ENCODE measurements around the gene ANKRD13A.

Gene ANKRD13A

DNA sequence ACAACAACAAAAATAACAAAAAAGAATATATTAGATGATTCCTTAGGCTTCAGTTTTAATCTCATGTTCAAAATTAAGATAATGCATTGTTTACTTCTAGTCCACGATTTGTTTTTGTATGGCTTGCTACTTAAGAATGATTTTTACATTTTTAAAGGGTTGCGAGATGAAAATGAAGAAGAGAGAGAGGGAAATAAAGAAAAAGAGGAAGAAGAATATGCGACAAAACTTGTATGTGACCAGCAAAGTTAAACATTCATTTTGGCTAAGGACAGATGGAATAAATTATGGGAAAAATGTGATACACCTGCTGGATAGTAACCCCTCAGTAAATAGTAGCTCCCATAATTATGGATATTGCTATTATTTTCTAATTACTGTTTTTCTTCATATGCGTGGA lies 1.8 kb upstream of the ANKRD13A start:
- no peak for DNase-seq (ENCODE audit: low read depth)
- TF ChIP-seq, protein P1, sequence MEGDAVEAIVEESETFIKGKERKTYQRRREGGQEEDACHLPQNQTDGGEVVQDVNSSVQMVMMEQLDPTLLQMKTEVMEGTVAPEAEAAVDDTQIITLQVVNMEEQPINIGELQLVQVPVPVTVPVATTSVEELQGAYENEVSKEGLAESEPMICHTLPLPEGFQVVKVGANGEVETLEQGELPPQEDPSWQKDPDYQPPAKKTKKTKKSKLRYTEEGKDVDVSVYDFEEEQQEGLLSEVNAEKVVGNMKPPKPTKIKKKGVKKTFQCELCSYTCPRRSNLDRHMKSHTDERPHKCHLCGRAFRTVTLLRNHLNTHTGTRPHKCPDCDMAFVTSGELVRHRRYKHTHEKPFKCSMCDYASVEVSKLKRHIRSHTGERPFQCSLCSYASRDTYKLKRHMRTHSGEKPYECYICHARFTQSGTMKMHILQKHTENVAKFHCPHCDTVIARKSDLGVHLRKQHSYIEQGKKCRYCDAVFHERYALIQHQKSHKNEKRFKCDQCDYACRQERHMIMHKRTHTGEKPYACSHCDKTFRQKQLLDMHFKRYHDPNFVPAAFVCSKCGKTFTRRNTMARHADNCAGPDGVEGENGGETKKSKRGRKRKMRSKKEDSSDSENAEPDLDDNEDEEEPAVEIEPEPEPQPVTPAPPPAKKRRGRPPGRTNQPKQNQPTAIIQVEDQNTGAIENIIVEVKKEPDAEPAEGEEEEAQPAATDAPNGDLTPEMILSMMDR (IDR thresholded peaks at IDR 0.05; ENCODE audit: low read depth, low read length, missing control alignments): no peak
- H3K4me3 ChIP-seq (ENCODE audit: low read depth, low read length): no peak overlapping the region

DNA sequence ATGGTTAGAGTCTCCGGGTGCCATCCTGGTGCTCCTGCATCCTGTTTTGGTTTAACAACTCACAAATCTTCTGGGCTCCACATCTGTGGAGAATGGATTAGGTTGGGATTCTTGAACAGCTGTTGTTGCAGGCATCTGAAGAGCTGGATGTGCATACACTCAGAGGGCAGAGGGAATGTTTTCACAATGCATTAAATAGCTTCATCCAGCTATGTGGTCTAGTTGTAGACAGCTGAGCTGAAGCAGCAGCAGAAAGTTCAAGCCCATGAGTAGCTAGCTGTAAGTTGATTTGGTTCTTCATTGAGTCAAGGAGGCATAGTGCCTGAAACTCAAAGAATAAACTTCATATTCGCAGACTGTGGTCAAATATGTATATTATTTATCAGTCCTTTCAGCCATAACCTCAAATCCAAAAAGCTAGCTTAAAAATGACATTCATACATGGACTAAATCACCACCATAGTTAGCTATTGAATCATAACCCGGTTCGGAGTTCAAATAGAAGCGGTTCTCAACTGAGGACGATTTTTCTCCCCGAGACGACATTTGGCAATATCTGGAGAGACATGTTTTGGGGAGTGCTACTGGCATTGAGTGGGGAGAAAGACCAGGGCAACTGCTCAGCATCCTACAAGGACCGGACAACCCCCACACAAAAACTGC lies 858 bp upstream of the ANKRD13A start:
- peak overlapping the region; percentile 81 for H3K4me3 ChIP-seq (ENCODE audit: low read depth, low read length)
- no peak for DNase-seq (ENCODE audit: low read depth)
- TF ChIP-seq, protein P1 (IDR thresholded peaks at IDR 0.05; ENCODE audit: low read depth, low read length, missing control alignments): no peak

DNA sequence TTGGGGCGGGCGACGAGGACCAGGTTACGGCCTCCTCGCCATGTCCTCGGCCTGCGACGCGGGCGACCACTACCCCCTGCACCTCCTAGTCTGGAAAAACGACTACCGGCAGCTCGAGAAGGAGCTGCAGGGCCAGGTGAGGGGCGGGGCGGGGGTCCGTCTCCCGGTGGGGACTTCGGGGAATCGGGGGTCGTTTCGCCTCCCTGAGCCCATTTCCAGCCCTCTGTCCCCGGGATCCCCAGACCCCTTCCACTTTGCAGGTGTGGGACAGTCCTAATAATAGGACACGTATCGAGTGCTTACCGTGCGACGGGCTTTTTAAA lies 380 bp downstream of the ANKRD13A start:
- DNase-seq (ENCODE audit: low read depth): no peak
- peak overlapping the region; percentile 81 for H3K4me3 ChIP-seq (ENCODE audit: low read depth, low read length)
- TF ChIP-seq, protein P1 (IDR thresholded peaks at IDR 0.05; ENCODE audit: low read depth, low read length, missing control alignments): no peak

DNA sequence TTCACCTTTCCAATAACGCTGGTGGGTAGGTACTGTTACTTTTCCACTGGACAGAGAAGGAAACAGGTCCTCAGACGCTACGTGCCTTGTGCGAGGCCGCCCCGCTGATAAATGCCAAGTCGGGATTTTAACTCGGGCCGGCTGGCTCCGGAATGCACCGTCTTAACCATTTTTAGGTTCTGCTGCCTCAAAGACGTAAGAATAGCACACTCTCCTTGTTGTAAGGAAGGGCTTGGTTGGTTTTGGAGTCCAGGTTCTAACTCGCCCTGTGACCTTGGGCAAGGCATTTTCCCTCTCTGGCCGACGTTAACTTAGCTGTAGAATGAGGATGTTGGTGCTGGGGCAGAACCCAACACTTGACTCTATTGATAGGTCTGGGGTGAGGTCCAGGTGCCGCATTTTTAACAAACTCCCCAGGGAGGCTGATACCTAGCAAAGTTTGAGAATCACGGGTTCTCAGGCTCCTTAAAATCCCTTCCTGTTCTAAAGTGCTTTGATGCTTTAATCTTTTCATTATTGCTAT lies 814 bp downstream of the ANKRD13A start:
- peak overlapping the region; percentile 81 for H3K4me3 ChIP-seq (ENCODE audit: low read depth, low read length)
- DNase-seq (ENCODE audit: low read depth): no peak
- TF ChIP-seq, protein P1 (IDR thresholded peaks at IDR 0.05; ENCODE audit: low read depth, low read length, missing control alignments): no peak

DNA sequence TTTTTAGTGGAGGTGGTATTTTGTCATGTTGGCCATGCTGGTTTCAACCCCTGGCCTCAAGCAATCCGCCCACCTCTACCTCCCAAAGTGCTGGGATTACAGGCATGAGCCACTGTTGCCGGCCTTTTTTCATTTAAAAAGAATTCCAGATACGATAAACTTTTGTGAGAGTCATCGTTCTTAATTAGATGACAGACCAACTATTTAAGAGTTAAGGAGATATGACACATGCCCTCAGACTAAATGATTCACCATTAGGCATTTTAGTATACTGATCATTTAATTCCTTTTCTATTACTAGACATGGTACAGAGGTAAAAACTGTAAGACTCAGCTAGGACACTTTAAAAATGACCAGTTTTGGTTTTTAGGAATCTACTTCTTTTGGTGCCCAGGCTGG lies 2.4 kb downstream of the ANKRD13A start:
- H3K4me3 ChIP-seq (ENCODE audit: low read depth, low read length): peak overlapping the region; percentile 81; the same call in 1 of the 2 replicates
- no peak for DNase-seq (ENCODE audit: low read depth)
- TF ChIP-seq, protein P1 (IDR thresholded peaks at IDR 0.05; ENCODE audit: low read depth, low read length, missing control alignments): no peak

DNA sequence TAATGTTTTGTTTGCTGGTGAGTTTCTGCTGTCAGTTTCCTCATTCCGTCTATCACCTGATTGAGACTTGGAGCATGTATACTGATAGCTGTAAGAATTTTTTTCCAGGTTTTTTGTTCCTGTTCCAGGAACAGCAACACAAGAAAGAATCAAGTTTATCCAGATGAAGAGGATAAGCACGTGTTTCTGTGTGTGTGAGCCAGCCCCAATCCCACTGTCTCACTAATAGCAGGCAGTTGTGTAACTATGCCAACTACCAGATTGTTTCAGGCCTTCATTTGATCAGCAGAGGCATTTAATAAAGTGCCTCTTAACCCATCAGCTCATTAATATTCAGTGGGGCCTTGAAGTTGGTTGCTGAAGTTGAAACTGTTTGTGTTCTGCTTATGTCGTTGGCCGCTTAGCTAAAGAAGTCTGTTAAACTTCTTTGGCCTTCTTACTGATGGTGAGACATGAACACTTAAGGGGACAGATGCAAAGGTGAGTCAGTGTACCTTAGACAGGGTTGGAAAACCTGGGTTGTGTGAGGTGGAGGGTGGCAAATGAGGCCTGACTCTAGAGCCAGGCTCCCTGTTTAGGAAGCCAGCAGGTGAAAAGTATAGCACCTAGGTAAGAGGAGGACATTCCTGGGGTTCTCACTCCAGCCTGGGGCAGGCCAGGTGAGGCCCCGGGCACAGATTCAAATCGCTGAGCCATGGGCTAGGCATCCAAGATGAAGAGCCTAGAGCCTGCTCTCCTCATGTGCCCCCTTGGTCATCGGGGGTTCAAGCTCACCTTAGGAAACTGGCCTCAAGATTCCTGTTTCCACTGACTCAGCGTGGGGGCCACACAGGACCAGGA lies 3.7 kb downstream of the ANKRD13A start:
- DNase-seq (ENCODE audit: low read depth): no peak
- H3K4me3 ChIP-seq (ENCODE audit: low read depth, low read length): no peak overlapping the region
- TF ChIP-seq, protein P1 (IDR thresholded peaks at IDR 0.05; ENCODE audit: low read depth, low read length, missing control alignments): no peak

Data from GM12864 (cell line).